ENCODE results near the gene PCSK7.
"Not testable (repeated sequence)": the region's sequence is repeated elsewhere in the genome, so short reads cannot be mapped to it uniquely, and the experiment has no call there.

Gene PCSK7, protein sequence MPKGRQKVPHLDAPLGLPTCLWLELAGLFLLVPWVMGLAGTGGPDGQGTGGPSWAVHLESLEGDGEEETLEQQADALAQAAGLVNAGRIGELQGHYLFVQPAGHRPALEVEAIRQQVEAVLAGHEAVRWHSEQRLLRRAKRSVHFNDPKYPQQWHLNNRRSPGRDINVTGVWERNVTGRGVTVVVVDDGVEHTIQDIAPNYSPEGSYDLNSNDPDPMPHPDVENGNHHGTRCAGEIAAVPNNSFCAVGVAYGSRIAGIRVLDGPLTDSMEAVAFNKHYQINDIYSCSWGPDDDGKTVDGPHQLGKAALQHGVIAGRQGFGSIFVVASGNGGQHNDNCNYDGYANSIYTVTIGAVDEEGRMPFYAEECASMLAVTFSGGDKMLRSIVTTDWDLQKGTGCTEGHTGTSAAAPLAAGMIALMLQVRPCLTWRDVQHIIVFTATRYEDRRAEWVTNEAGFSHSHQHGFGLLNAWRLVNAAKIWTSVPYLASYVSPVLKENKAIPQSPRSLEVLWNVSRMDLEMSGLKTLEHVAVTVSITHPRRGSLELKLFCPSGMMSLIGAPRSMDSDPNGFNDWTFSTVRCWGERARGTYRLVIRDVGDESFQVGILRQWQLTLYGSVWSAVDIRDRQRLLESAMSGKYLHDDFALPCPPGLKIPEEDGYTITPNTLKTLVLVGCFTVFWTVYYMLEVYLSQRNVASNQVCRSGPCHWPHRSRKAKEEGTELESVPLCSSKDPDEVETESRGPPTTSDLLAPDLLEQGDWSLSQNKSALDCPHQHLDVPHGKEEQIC

DNA sequence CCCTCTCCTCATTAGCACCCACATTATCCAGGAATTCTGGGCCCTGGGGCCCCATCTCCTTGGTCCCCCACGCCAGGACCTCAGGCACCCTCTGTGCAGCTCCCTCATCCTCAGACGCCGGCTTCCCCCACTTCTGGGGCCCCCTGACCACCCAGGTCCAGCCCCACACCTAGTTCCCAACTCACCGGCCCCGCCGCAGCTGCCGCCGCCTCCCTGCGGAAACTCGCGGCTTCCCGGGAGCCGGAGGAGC lies at the start of gene PCSK7:
Gene PCSK7, minus strand, starts transcription at position 232 of the 250 bp plus-strand sequence. CDS start 2,229 bp downstream, outside the sequence.
- H3K4me3 ChIP-seq (ENCODE audit: low read depth, low read length): peak within 1 kb of the TSS; percentile 86

DNA sequence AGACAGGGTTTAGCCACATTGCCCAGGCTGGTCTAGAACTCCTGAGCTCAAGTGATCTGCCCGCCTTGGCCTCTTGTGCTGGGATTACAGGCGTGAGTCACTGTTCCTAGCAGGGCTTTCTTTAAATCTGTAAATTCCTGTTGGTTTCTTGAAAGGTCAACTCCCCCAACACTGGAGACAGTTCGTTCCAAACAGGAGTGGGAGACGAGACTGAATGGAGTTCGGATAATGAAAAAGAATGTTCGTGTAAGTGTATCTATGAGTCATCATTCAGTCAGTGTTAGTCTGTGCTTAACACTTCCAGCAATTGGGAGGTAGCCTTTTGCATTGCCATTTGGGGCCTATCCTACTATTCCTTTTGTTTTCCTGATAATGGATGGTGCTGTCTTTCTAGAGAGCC lies 49.3 kb upstream of the PCSK7 start:
- TF ChIP-seq, protein P1, sequence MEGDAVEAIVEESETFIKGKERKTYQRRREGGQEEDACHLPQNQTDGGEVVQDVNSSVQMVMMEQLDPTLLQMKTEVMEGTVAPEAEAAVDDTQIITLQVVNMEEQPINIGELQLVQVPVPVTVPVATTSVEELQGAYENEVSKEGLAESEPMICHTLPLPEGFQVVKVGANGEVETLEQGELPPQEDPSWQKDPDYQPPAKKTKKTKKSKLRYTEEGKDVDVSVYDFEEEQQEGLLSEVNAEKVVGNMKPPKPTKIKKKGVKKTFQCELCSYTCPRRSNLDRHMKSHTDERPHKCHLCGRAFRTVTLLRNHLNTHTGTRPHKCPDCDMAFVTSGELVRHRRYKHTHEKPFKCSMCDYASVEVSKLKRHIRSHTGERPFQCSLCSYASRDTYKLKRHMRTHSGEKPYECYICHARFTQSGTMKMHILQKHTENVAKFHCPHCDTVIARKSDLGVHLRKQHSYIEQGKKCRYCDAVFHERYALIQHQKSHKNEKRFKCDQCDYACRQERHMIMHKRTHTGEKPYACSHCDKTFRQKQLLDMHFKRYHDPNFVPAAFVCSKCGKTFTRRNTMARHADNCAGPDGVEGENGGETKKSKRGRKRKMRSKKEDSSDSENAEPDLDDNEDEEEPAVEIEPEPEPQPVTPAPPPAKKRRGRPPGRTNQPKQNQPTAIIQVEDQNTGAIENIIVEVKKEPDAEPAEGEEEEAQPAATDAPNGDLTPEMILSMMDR (IDR thresholded peaks at IDR 0.05; ENCODE audit: borderline replicate concordance, insufficient read depth, low read depth, low read length): no peak
- no peak overlapping the region for H3K4me3 ChIP-seq (ENCODE audit: low read depth, low read length)

More for the DNA sequence above, at the start of gene PCSK7:
- TF ChIP-seq, protein P1 (IDR thresholded peaks at IDR 0.05; ENCODE audit: borderline replicate concordance, insufficient read depth, low read depth, low read length): no peak

DNA sequence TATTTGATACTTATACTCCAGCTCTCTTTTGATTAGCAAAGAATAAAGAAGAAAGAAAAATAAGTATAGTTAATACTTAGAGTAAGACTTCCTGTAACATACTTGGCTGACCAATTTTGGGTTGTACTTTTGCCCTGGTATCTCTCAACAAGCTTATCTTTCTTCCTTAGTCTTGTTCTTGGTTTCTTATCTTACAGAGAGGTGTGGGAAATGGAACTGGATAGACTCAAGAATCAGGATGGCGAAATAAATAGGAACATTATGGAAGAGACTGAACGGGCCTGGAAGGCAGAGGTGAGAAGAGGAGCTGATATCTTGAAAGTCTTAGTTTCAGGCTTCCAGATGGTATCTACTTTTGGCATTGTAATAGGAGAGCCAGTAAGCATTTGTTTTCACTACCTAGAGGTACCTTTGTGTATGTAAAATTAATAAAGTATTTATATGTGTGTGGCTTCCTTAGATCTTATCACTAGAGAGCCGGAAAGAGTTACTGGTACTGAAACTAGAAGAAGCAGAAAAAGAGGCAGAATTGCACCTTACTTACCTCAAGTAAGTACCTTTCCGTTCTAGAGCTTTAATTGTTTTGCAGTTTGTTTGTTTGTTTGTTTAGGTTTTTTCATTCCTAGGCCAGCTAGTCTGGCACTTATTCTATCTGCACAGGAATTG lies 48.0 kb upstream of the PCSK7 start:
- TF ChIP-seq, protein P1 (IDR thresholded peaks at IDR 0.05; ENCODE audit: borderline replicate concordance, insufficient read depth, low read depth, low read length): no peak
- H3K4me3 ChIP-seq (ENCODE audit: low read depth, low read length): no peak overlapping the region

DNA sequence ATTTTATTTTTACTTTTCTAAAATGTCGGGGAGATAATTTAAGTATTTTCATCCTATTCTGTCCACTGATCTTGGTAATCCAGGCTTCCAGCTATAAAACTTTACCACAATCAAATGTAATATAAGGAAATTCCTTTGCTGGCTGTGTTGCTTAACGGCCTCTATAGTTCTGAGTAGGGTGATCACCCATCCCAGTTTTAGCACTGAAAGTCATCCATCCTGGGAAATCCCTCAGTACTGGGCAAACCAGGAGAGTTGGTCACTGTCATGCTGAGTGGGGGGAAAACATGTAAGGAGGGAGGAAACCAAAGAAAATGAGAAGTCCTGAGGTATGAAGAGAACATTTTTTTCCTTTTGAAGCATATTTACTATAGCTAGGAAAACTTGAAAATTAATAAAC lies 46.5 kb upstream of the PCSK7 start:
- TF ChIP-seq, protein P1 (IDR thresholded peaks at IDR 0.05; ENCODE audit: borderline replicate concordance, insufficient read depth, low read depth, low read length): no peak
- no peak overlapping the region for H3K4me3 ChIP-seq (ENCODE audit: low read depth, low read length)

DNA sequence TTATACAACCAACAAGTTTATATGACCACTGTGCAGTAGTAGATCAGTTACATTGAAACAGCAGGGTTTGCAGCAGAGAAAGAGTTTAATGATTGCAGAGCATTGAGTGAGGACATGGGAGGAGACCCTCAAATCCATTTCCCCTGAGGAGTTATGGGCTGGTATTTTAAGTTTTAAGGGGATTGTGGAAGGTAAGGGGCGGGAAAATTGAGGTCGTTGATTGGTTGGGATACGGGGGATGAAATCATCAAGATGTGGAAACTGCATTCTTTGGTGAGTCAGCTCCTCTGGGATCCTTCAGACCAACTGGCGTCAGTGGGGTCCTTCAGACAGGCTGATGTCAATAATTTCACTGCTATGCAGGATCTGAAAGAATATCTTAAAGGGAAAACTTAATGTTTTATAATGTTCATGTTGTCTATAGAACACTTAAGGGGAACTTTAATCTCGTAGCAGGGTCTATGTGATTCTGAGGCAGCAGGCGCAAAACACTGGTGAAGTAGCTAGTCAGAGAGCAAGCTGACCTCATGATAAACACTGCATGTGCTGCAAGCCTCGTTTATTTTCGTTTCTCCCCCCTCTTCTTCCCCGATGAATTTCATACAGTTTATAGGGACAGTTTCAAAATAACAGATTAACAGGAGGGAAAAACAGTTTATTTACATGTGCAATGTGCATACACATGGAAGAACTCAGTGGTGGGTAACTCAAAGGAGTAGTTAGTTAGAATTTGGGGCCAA lies 41.8 kb upstream of the PCSK7 start:
- no peak overlapping the region for H3K4me3 ChIP-seq (ENCODE audit: low read depth, low read length)

DNA sequence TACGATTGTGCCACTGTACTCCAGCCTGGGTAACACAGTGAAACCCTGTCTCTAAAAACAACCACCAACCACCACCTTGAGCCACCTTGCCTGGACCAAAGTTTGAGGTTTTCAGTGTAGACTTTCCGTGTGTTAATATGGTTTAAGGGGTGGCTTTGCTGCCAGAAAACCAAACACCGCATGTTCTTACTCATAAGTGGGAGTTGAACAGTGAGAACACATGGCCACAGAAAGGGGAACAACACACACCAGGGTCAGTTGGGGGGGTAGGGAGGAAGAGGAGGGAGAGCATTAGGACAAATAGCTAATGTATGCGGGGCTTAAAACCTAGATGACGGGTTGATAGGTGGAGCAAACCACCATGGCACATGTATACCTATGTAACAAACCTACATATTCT lies 40.3 kb upstream of the PCSK7 start:
- not testable (repeated sequence) for H3K4me3 ChIP-seq (ENCODE audit: low read depth, low read length)

More for the DNA sequence above, 41.8 kb upstream of the PCSK7 start:
- TF ChIP-seq, protein P1 (IDR thresholded peaks at IDR 0.05; ENCODE audit: borderline replicate concordance, insufficient read depth, low read depth, low read length): no peak

DNA sequence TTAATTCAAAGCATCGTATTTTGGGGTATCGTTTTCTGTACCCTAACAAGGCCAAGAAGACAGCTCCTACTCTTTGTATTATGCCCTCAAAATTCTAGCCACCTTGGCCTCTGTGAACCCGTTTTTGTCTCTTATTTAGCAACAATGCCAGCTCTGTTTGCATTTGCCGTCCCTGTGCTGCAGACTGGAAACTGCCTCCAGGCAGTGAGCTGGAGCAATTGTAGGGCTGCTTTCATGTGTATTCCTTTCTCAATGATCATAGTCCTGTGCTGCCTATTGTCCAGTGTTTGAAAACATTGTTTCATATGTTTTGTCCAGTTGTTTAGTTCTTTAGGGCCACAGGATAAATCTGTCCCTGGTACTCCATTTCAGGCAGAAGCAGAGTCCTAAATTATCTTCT lies 39.3 kb upstream of the PCSK7 start:
- TF ChIP-seq, protein P1 (IDR thresholded peaks at IDR 0.05; ENCODE audit: borderline replicate concordance, insufficient read depth, low read depth, low read length): no peak
- H3K4me3 ChIP-seq (ENCODE audit: low read depth, low read length): no peak overlapping the region

Measured in GM12875 (cell line).